HepG2 (cell line): ENCODE data around the gene NUDT19. TPM values are rescaled to one million over a fixed set of nuclear protein-coding genes. Genes with fewer than 3 reads are reported as not detected.

Experiments used
- ATAC-seq: fragments of 200-7000 bp; cut with Tn5 transposase; 3 replicates; pipeline ENCODE4 v1.9.1; 2020; ENCODE audit warnings: mild to moderate bottlenecking, moderate library complexity
- BruUV-seq: library from RNA; stranded (reverse); fragments of 400-500 nt; replicated peaks from 2 replicates; lab custom pipeline; 2021; lab: Mats Ljungman, UMichigan
- CTCF ChIA-PET: fragments of 300-600 bp; formaldehyde crosslinking; extraction: SDS; loops from one replicate; lab custom pipeline; 2021; ENCODE audit warnings: low total read pairs, inconsistent platforms, low intra/inter-chr PET ratio; lab: Yijun Ruan, JAX
- POLR2A ChIA-PET: fragments of 350-600 bp; sonication (Branson Sonifier 250); formaldehyde crosslinking; loops from one replicate; lab custom pipeline; 2020; ENCODE audit warnings: antibody characterized with exemption, inconsistent platforms; lab: Yijun Ruan, JAX
- DNase-seq: peaks from one replicate; pipeline ENCODE4 v3.0.0-alpha.2; 2015; ENCODE audit warnings: low spot score
- FAIRE-seq: peaks from 3 replicates; lab custom pipeline; 2011; peaks lifted over from hg19 to GRCh38; lab: Jason Lieb, UNC
- H2AFZ ChIP-seq: one replicate; pipeline ENCODE4 v1.6.1; 2011; ENCODE audit warnings: low read length, inconsistent platforms
- H3K27ac ChIP-seq: fragments of 300-600 bp; 3 replicates; pipeline ENCODE4 v1.8.0; 2011; ENCODE audit warnings: mixed run types, mild to moderate bottlenecking, mixed read lengths, low read length, inconsistent platforms; ENCODE audit not compliant: insufficient read depth; ENCODE audit errors: extremely low read length
- H3K27me3 ChIP-seq, 2 experiments: fragments of 200-600 bp in 1 of 2; 2 replicates in 1 of 2; 3 replicates in 1 of 2; pipeline versions ENCODE4 v1.6.0 to v1.8.0; 2011; ENCODE audit warnings: low read length in 2 of 2, mild to moderate bottlenecking in 2 of 2, moderate library complexity in 2 of 2, inconsistent platforms in 1 of 2; ENCODE audit not compliant: insufficient read depth in 2 of 2, control insufficient read depth in 1 of 2
- H3K36me3 ChIP-seq, 2 experiments: fragments of 200-600 bp in 1 of 2; replicated peaks in 1 of 2; 2 replicates in 1 of 2; 3 replicates in 1 of 2; pipeline versions ENCODE4 v1.5.1 to v1.8.0; 2011; ENCODE audit warnings: low read length in 2 of 2, inconsistent platforms in 1 of 2; ENCODE audit not compliant: insufficient read depth in 2 of 2, control insufficient read depth in 1 of 2
- H3K4me1 ChIP-seq: 2 replicates; pipeline ENCODE4 v1.5.1; 2012; ENCODE audit warnings: low read length, inconsistent platforms; ENCODE audit not compliant: insufficient read depth
- H3K4me2 ChIP-seq: 2 replicates; pipeline ENCODE4 v1.6.0; 2011; ENCODE audit warnings: low read depth, low read length, inconsistent platforms
- H3K4me3 ChIP-seq, 3 experiments: fragments of 200-600 bp in 1 of 3; sonication (generic), shearing (Covaris generic) in 1 of 3; replicated peaks in 1 of 3; 2 replicates each; pipeline ENCODE4 v1.5.1; 2011 to 2016; ENCODE audit warnings: low read length in 3 of 3, inconsistent platforms in 2 of 3, low read depth in 2 of 3, mild to moderate bottlenecking in 2 of 3, control low read depth in 1 of 3, mixed read lengths in 1 of 3; ENCODE audit not compliant: insufficient read depth in 1 of 3
- H3K79me2 ChIP-seq: one replicate; pipeline ENCODE4 v1.6.1; 2011; ENCODE audit warnings: low read length, inconsistent platforms; ENCODE audit not compliant: insufficient read depth
- H3K9ac ChIP-seq: 2 replicates; pipeline ENCODE4 v1.6.0; 2011; ENCODE audit warnings: mild to moderate bottlenecking, low read depth, low read length, inconsistent platforms; ENCODE audit not compliant: insufficient read depth
- H3K9me3 ChIP-seq: 2 replicates; pipeline ENCODE4 v1.5.1; 2012; ENCODE audit warnings: mild to moderate bottlenecking, low read length
- H4K20me1 ChIP-seq: 2 replicates; pipeline ENCODE4 v1.6.0; 2011; ENCODE audit warnings: inconsistent platforms, mild to moderate bottlenecking, low read length, moderate library complexity; ENCODE audit not compliant: insufficient read depth
- BRD4 ChIP-seq: sonication (generic); formaldehyde crosslinking; IDR thresholded peaks from 2 replicates; pipeline ENCODE4 v1.4.0; 2020; ENCODE audit warnings: missing genetic modification reagents
- CENPBD1 ChIP-seq: sonication (generic); formaldehyde crosslinking; IDR thresholded peaks from 2 replicates; pipeline ENCODE4 v1.8.0; 2022; ENCODE audit warnings: missing genetic modification reagents, low read depth, mild to moderate bottlenecking, borderline replicate concordance
- GPBP1L1 ChIP-seq: sonication (generic); formaldehyde crosslinking; IDR thresholded peaks from 2 replicates; pipeline ENCODE4 v1.5.0; 2020; ENCODE audit warnings: mild to moderate bottlenecking, missing genetic modification reagents
- ISL2 ChIP-seq: sonication (generic); formaldehyde crosslinking; IDR thresholded peaks from 2 replicates; pipeline ENCODE4 v1.5.0; 2020; ENCODE audit warnings: missing genetic modification reagents
- MXD3 ChIP-seq: IDR thresholded peaks from 2 replicates; pipeline ENCODE4 v1.6.1; 2016; ENCODE audit warnings: mild to moderate bottlenecking, missing biosample characterization, missing genetic modification reagents
- NR2F2 ChIP-seq: IDR thresholded peaks from 2 replicates; pipeline ENCODE4 v1.6.1; 2012; ENCODE audit warnings: low read depth, inconsistent platforms, borderline replicate concordance
- SUZ12 ChIP-seq: fragments of 150-350 bp; IDR thresholded peaks from 2 replicates; pipeline ENCODE4 v1.6.1; 2014; ENCODE audit warnings: low read depth, low read length
- TMF1 ChIP-seq: sonication (generic); formaldehyde crosslinking; IDR thresholded peaks from 2 replicates; pipeline ENCODE4 v1.8.1; 2022; ENCODE audit warnings: low read depth, missing genetic modification reagents
- ZFX ChIP-seq: sonication (generic); formaldehyde crosslinking; IDR thresholded peaks from 2 replicates; pipeline ENCODE4 v1.4.0; 2020; ENCODE audit warnings: mild to moderate bottlenecking, low read depth, missing genetic modification reagents, moderate library complexity
- ZNF225 ChIP-seq: sonication (generic); formaldehyde crosslinking; IDR thresholded peaks from 2 replicates; pipeline ENCODE4 v1.4.0; 2020; ENCODE audit warnings: mild to moderate bottlenecking, missing genetic modification reagents
- ZNF331 ChIP-seq: sonication (generic); formaldehyde crosslinking; IDR thresholded peaks from 2 replicates; pipeline ENCODE4 v1.4.0; 2020; ENCODE audit warnings: missing genetic modification reagents
- ZNF562 ChIP-seq: sonication (generic); formaldehyde crosslinking; IDR thresholded peaks from 2 replicates; pipeline ENCODE4 v1.8.0; 2022; ENCODE audit warnings: missing genetic modification reagents, borderline replicate concordance
- ZNF589 ChIP-seq: sonication (generic); formaldehyde crosslinking; conservative IDR thresholded peaks from 2 replicates; pipeline ENCODE4 v1.8.0; 2022; ENCODE audit warnings: mild to moderate bottlenecking, moderate library complexity, missing genetic modification reagents
- ZNF770 ChIP-seq: sonication (generic); formaldehyde crosslinking; IDR thresholded peaks from 2 replicates; pipeline ENCODE4 v1.5.0; 2020; ENCODE audit warnings: mild to moderate bottlenecking, missing genetic modification reagents
- WGBS: methylation state at CpG from one replicate; pipeline ENCODE4 v1.1.6; 2017; ENCODE audit warnings: low lambda C conversion rate; 5-methylcytosine and 5-hydroxymethylcytosine counted together
- in situ Hi-C: cut with HindIII; loops from 2 replicates; pipeline ENCODE4 v1.10.0; 2017; ENCODE audit warnings: low pct_unique_long_range_greater_than_20kb; ENCODE audit not compliant: extremely low pct_ligation_motif_present
- intact Hi-C: fragments of 100-400 bp; cut with micrococcal nuclease; formaldehyde crosslinking; loops from one replicate; pipeline ENCODE4 v1.10.0; 2022; ENCODE audit not compliant: unreplicated experiment
- polyA plus RNA-seq, 8 experiments: library from polyadenylated mRNA; depleted of rRNA in 3 of 8; stranded (reverse) in 7 of 8; unstranded in 1 of 8; fragments of >200 nt; fragmentation: Illumina TruSeq in 4 of 8; extraction: Trizol in 4 of 8; gene quantifications; 2 replicates each; pipeline versions ENCODE4 v1.2.1 to v1.2.3, GENCODE V29; 2011 to 2016; ENCODE audit warnings: low read depth in 4 of 8, missing spikeins in 1 of 8, mixed read lengths in 1 of 8; ENCODE audit not compliant: insufficient read depth in 1 of 8
- total RNA-seq, 5 experiments: library from RNA; depleted of rRNA; stranded (reverse); fragments of >200 nt; fragmentation: Illumina TruSeq; extraction: Trizol; gene quantifications; 2 replicates each; pipeline ENCODE4 v1.2.3, GENCODE V29; 2016; ENCODE audit warnings: low read depth in 1 of 5

NUDT19 gene
- total and polyA plus RNA-seq, 2 of the 13 experiments (the other 11 are each of a cell fraction or from before 2014, with no cell fraction given), result 3.1 to 3.6 TPM

- TF ChIP-seq ZNF770 (no peak), ISL2 (no peak), ZFX (CRISPR knock-in tag) (no peak), SUZ12 (no peak)
These were observed 4.7 kb upstream of the NUDT19 start (continued) for GRCh38 chr19:32686847-32687475.

DNA sequence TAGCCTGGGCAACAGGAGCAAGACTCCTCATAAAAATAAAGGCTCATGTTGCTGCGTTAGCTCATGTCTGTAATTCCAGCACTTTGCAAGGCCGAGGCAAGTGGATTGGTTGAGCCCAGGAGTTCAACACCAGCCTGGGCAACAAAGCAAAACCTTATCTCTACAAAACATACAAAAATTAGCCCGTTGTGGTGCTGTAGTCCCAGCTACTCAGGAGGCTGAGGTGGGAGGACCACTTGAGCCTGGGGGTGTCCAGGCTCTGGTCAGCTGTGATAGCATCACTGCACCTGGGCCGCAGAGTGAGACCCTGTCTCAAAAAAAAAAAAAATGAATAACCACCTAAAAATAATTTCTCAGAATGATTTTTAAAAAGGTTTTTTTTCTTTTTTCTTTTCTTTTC, 3.9 kb upstream of the NUDT19 start:
- Histone ChIP-seq H3K36me3 (no peaks in the 10 kb centered on the region), H3K4me1 (peaks cover 25% of the 10 kb centered on the region), H3K4me2 (no peak overlapping the region)
- TF ChIP-seq CENPBD1 (CRISPR knock-in tag) (no peak), ZNF562 (CRISPR knock-in tag) (no peak), ZNF331 (no peak), ZNF589 (CRISPR knock-in tag) (no peak), MXD3 (CRISPR knock-in tag) (no peak), TMF1 (CRISPR knock-in tag) (no peak), NR2F2 (no peak), BRD4 (no peak), GPBP1L1 (no peak), ZNF225 (no peak)
- TF ChIP-seq, all 625 proteins: peak for 0
- BruUV-seq, result no TSS peak
- ATAC-seq (no peak), DNase-seq (no peak), FAIRE-seq (no peak)
- H3K9ac ChIP-seq, result no peak overlapping the region
- H3K9me3 ChIP-seq, result no peaks in the 10 kb centered on the region
- no peak overlapping the region for H3K4me3 ChIP-seq
- WGBS, result 70% methylated on average over 4 of the region's 4 CpGs
- CTCF ChIA-PET, result no interaction called here
- in situ Hi-C loops, result loop anchor here (25.0 kb wide), 1 partner anchor 450 kb away; the partner anchor contains the start of gene WDR88
- no peaks in the 10 kb centered on the region for H4K20me1 ChIP-seq
- H3K27ac ChIP-seq, result no peak overlapping the region
- POLR2A ChIA-PET, result no interaction called here
- H3K27me3 ChIP-seq, result no peaks in the 10 kb centered on the region; a peak in 1 of 5 replicates
- intact Hi-C loops, result no loop called here
- H2AFZ ChIP-seq, result no peak overlapping the region
- H3K79me2 ChIP-seq, result peaks cover 4% of the 10 kb centered on the region
